GM18861 (cell line): ENCODE results near the gene UIMC1.

Experiments used
- ATAC-seq: cut with Tn5 transposase; IDR thresholded peaks from one replicate; pipeline ENCODE4 v1.9.1; 2021; ENCODE audit not compliant: unreplicated experiment

The UIMC1 gene

DNA sequence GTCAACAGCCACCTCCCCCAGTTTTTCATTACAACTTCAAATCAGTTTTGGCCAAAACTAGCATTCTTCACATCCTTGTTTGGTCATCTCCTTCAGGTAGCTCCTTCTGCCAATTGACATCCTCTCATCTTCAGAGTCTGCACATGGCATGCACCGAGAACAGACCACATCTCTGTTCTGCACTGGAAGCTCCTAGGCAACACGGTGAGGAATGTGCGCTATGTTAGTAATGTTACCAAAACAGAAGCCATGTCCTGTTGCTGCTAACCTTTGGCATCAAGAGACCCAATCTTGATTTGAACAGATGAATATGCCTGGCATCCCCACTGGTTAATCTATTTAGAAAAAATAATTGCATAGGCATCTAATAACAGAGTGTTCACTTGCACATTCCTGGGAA is 102.3 kb downstream of the UIMC1 start:
- ATAC-seq = no peak

DNA sequence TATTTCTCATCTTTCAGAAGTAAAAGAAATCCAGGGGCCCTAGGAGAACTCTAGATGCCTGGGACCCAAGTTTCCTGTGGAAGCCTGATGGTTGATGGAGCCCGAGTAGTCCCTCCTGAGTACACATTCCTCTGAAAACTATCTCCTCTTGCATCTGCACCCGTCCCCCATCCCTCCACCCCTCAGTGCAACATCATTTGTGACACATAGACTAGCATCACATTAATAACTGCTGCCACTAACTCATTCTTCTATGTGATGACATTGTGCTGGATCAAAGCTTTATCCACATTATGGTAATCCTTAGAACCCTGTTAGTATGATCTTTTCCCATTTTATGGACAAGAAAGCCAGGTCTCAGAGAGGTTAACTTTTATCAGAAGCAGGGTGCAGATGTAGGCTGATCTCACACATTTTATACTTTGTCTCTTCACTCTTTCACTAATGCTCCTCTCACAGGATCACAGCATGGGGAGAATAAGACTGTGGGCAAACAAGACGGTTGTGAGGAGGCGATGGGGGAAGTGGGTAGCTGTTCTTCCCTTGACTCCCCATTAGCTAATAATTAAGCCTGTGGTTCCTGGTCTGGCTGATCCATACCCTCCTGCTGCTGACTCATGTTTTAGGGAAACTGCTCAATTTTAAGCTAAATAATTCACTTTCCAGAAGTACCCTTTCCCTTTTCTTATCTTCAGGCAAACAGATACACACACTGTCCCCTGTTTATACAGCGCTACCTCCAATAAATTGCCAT is 103.5 kb downstream of the UIMC1 start:
- no peak for ATAC-seq

DNA sequence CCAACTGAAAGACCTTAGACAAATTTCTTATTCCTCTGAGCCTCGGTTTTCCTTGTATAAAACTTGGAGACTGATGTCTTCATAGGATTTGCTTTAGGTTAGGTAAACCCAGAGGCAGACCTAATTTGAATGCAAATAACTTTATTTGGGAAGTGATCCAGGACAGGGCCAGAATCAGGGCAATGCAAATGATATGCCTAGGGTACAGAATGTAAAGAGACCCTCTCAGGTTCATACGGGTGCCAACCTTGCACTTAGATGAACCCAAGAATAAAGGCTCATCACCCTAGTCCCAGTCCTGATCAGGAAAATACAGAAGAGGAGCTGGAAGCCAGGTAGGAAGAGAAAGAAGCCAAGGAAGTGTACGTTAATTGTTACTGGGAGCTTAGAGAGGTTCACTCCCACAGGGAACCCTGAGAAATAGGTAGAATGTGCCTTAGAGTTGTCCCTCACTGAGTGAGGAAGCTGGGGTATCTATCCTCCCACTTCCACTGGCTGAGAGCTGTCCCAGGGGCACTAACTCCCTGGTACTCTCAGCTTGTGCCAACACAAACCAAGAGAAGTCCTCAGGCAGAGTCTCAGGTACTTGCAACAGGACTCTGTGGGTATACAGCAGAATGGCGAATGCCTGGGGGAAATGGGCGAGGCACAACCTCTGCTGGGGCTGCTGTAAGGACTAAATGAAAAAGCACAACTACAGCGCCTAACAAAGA is 104.3 kb downstream of the UIMC1 start:
- ATAC-seq = no peak

DNA sequence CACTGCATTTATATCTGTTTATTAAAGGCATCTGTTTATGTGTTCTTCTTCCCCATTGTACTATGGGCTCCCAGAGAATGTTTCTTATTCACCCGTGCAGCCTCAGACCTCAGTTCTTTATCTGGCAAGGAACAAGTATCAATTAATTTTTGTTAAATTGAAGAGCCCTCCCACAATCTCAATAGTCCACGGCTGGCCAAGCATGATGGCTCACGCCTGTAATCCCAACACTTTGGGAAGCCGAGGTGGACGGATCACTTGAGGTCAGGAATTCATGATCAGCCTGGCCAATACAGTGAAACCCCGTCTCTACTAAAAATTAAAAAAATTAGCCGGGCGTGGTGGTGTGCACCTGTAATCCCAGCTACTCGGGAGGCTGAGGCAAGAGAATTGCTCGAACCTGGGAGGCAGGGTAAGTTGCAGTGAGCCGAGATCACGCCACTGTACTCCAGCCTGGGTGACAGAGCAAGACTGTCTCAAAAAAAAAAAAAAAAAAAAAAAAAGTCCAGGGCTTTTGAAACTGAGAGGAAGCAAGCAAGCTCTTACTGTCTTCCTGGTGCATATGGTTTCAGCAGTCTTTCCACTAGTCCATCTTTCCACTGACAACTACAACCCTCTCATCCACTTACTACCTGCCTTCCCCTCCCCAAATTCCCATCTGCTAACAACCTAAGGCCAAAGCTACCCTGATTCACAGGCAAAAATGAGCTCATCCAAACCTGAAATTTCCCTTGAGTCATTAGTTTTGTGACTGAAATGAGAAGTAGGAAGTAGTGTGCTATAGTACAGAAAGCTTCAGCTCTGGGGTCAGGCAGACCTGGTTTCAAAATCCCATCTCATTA is 105.1 kb downstream of the UIMC1 start:
- no peak for ATAC-seq

DNA sequence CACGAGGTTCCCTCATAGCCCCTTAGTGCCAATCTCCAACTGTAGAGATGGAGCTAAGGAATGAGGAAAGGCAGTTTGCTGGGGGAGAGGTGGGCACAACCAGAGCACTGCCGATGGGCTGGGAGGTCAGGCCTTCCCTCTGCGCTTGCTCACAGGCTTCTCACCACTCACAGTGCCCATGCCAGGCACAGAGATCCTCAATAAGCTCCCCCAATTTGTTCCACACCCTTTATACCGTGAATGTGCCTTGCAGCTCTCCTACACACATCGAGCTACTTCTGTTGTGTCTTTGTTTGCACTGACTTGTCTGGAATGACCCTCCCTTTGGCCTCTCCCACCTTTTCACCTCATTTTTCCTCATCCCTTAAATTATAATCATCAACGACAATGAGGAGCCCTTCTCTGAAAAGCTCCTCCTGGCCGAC is 105.8 kb downstream of the UIMC1 start:
- ATAC-seq = no peak

DNA sequence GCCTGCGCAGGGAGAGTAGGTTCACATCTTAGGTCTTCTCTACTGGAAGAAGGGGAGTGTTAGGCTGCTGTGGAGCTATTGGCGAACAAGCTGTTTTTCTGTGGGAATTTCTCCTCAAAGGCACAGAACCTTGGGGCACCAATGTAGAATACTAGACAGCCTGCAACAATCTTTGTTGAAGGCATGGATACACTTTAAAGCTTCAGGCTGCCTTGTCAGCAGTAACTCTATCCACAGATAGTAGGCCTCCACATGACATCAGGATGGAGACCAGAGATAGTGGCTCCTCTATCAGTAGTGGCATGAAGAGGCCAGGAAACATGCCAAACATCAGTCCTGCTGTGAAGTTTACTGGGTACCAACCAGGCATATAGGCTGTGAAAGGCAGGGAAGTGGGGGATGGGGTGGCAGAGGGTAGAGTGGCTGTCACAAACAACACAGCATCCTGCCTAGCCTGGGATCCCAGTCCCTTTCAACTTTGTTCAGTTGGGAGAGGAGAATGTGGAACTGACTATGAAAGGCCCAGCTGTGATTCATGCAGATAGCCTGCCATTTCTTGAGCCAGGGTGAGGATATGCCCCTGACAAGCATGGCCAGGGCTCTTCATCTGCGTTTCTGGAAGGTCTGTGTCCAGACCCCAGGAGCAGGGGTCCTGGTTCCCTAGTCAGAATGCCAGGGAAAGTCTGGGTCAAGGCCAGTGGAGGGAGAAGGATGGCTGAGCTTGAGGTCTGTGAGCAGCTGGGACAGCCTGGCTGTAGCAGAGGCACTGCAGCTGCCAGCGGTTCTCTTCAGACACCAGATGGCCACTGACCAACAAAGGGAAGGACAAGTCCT is 106.4 kb downstream of the UIMC1 start:
- no peak for ATAC-seq

DNA sequence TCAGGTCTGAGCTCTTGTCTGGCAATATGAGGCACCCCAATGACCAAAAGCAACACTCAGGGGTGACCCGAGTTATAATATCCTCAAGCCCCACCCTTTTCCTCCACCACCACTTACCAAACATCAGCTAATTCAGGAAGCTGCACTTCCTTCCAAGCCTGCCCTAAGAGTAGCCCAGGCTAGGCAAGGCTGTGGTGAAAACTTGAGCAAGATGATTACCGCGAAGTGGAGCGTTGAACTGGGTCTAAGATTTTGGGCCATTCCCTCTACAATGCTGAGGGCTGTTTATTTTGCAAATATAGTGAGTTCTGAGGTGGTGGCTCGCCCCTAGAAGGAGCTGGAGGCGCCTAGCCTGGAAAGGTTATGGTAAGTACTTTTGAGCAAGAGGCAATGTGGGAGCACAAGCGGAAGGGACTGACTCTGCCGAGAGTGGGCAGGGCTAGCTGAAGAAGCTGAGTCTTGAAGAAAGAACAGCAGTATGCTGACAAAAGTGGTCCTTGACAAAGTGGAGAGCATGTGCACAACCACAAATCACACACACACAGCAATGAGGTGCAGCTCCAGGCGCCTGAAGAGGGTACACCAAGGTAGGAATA is 107.2 kb downstream of the UIMC1 start, which contains the start of gene HK3:
Gene HK3, minus strand, starts transcription at position 51 of the 596 bp plus-strand sequence. CDS start 3,187 bp downstream, outside the sequence.
- ATAC-seq = no peak

DNA sequence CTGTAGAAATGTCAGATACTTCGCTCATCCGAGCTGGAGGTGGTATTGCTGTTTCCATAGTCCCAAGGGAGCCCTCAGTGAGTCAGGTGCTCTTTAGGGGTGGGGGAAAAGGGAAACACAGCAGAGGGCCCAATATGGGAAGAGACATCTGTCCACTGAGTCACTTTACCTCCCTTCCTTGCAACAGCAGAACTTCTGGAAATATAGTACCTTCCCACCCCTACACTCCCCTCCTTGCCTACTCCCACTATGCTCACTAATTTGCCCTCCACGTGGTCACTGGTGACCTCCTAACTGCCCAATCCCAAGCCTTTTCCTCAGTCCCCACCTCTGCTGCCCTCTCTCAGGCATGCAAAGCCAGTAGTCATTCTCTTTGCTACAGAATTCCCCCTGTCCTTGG is 109.3 kb downstream of the UIMC1 start:
- ATAC-seq = no peak

DNA sequence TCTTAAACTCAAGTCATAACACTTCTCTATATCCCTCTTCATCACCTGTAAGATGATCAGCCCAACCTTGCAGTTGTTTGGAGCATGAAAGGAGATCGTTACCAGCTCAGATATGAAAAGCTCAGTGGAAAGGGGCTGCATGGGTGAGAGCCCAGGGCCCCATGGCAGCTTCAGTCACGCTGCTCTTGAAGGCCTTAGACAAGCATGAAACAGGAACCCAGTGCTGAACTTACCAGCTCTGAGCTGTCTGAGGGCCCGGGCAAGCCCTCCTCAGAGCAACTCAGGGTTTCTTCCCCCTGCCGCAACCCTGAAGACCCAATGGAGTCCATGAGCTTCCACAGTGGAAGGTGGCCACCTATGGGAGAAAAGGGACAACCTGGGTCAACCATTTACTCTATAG is 110.7 kb downstream of the UIMC1 start:
- no peak for ATAC-seq

DNA sequence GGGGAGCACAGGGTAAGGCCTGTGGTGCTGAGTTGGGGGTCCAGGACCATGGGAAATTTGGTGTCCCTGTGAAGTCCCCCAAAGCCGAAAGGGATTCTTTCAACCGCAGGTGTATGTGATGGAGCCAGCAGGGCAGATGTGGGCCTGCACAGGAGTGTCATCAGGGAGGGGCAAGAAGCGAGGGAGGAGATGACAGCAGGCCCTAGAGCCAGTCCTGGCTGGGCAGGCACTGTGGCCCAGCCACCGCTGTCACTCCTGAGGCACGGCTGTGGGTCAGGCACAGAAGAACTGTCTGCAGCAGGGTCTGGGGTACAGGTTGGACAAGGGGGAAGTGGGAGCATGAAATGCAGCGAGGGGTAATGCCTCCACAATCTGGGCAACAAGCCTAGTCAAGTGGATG is 112.3 kb downstream of the UIMC1 start:
- no peak for ATAC-seq

DNA sequence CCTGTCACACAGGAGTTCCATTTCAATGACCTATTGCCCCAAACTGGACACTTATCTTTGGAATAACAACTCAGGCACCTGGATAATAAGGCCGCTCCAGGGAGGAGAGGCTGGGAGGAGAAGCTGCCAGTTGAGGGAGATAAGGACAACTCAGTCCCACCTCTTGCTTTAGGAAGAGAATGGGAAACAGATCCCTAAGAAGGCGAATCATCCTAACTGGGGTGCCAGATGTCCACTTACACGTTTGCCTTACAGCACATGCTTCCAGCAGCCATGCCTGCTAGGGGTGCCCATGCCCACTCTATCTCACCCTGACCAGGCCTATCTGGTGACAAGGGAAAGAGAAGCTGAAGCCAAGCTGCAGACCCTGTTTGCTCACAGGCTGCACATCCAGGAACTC is 113.9 kb downstream of the UIMC1 start:
- ATAC-seq = no peak

DNA sequence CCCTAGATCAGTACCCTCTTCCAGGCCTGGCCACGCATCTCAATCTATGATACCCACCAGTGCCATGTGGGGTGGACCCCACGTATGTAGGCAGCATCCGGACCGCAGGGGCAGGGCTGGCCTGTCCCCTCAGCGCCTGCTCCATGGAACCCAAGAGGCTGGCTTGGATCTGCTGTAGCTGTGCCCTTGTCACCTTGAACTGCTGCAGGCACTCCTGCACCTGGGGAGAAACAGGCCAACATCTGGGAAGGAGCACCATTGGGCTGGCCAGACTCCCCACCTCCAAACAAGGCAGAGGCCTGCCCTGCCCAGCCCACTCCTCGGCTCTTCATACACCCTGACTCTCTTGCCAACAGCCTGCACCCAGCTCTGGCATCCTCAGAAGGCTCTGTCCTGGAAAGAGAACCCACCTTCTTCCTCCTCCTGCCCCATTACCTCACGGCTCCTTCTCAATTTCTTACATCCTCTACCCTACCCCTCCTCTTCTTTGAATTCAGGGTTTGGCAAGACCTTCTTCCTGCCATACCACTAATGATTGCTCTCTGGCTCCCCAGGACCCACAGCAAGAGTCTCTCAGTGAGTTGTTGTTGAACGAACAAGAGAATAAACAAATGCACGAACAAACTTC is 115.1 kb downstream of the UIMC1 start:
- ATAC-seq = no peak

DNA sequence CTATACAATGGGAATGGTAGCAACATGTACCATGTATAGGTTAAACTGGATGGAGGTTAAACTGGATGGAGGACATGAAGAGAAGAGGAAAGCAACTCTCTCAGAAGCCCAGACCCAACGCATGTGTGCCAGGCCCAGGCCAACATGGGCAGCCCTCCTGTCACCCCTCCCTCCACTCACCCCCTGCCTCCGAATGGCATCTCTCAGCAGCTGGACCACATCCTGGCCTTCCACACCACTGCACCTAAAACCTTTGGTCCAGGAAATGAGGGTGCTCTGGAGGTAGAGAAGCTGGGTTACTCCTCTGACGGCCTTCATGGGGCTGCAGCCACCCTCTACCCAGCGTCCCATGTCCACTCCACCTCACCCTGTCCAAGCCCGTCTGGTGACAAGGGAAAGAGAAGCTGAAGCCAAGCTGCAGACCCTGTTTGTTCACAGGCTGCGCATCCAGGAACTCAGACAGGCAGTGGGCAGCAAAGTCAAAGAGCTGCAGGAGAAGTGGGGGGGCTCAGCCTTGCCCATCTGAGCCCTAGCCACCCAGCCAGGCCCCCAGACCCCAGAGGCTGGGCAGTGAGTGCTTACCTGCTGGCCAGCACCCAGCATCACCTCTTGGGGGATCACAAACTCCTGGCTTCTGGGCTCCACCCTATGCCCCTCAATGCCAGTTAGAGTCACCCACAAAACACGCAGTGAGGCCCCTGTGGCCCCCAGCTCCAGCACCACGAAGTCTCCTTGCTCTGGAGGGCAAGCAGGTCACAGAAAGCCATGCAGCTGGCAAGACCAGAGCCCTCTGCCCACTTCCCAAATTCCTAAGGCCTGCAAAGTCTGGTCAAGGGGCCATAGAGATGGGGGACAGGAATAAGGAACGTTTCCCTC is 115.9 kb downstream of the UIMC1 start:
- no peak for ATAC-seq

DNA sequence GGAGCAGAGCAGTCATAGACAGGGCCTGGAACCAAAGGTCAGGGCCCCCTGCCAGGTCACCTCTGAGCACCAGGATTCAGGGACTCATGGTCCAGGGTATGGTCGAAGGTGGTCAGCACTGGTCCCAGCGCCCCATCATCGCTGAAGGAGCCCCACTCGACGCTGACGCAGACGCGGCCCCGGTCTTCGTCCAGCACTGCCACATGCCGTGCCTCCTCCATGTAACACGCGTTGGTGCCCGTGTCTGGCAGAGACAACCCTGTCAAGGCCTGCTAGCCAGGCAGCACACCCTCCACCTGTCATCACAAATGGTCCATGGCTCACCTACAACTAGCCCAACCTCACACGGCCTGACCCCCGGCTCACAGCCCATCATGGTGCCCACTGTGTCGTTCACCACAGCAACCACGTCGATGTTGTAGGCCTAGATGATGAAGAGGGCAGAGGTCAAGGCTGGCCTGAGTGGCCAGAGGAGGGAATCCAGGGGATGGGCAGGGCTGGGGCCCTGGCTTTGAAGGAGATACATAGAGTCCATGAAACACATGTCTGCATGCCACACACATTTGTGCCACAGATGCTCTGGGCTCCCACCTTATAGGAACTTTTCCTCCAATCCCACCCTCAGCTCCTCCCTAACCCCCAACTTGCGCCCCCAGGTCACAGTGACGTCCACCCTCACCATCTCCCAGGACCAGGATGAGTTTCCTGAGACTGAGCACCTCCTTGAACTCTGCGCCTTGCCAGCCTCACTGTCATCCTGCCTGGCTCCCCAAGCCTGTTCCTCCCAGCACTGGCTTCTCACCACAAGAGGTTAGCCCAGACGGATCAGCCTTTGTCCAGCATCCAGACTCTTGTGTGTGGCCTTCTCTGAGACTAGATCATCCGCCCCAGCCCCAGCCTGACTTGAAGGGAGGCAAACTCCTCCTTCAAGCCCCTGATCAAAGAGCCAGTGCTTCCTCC is 117.0 kb downstream of the UIMC1 start:
- no peak for ATAC-seq

DNA sequence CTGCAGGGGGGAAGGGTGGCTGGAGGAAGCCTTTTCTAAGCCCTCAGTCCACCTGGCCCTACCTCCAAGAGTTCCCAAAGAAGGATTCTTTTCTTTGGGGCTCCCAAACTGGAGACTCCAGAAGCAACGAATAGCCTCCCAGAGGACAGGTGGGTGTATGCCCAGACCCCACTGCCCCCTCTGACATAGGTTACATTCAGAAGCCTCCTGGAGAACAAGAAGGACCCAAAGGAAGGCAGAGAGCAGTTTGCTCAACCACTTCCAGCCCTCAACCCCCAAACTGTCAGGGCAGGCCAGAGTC is 117.8 kb downstream of the UIMC1 start:
- no peak for ATAC-seq

DNA sequence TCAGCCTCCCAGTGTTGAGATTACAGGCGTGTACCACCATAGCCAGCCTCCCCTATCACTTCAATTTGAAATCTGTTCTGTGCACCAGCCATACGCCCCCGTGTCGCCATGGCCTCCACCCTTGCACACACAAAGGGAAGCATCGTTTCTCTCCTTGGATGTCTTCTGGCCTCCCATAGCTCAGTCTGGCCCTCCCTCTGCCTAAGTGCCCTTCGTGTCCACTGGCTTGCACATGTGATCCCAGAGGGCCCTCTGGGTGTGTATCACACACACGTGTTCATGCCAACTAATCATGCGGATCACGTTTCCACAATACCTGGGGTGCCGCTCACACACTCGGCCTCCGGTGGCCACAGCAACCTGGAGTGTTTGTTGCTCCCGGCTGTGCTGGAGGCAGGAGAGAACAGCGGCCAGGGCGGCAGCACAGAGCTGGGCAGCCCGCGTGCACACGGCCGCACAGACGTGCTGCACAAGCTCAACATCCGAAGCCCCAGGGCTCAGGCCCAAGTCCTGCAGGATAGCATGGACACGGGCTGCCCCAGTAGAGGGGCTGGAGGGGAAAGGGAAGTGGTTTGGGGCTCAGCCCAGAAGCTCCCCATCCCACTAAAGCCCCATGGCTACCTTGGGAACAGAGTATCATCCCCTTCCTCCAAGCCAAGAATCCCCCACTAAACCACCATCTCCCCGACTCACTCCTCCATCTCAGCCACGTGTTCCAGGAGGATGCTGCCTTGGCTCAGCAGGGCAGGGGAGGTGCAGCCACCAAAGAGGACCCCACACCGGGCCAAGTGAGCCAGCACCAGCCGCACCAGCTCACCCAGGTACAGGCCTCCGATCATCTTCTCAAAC is 118.3 kb downstream of the UIMC1 start:
- no peak for ATAC-seq

DNA sequence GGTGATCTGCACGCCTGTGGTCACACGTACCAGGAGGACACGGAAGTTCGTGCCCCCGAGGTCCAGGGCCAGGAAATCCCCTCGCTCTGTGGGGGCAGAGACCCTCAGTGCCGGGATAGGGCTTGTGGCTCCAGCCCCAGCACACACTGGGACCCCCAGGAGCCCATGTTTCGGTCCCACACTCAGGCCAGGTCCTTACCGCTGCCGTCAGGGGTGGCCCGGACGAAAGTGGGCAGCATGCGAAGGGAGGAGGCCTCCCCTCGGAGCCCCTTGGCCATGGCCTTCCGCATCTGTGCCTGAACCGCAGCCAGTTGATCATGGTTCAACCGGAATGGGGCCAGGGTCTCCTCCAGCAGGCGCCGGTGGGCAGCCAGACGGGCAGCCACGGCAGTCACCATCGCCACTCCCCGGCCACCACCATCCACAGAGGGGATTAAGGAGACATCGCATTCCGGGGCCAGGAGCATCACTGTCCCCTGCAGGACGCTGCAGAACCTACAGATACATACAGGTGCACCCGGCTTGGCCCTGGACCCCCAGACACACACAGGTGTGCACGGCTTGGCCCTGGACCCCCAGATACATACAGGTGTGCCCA is 119.2 kb downstream of the UIMC1 start:
- no peak for ATAC-seq
